NCI-H2171 treated with DMSO at 0.1 percent for 48 hours (cell line): ENCODE results near the gene KCNQ1OT1.
A peak's percentile ranks its signal among the peaks of the same experiment; 100 is the strongest.

Experiments
- DNase-seq: peaks from one replicate; lab custom pipeline; 2025; lab: John Stamatoyannopoulos, UW

Gene KCNQ1OT1

DNA sequence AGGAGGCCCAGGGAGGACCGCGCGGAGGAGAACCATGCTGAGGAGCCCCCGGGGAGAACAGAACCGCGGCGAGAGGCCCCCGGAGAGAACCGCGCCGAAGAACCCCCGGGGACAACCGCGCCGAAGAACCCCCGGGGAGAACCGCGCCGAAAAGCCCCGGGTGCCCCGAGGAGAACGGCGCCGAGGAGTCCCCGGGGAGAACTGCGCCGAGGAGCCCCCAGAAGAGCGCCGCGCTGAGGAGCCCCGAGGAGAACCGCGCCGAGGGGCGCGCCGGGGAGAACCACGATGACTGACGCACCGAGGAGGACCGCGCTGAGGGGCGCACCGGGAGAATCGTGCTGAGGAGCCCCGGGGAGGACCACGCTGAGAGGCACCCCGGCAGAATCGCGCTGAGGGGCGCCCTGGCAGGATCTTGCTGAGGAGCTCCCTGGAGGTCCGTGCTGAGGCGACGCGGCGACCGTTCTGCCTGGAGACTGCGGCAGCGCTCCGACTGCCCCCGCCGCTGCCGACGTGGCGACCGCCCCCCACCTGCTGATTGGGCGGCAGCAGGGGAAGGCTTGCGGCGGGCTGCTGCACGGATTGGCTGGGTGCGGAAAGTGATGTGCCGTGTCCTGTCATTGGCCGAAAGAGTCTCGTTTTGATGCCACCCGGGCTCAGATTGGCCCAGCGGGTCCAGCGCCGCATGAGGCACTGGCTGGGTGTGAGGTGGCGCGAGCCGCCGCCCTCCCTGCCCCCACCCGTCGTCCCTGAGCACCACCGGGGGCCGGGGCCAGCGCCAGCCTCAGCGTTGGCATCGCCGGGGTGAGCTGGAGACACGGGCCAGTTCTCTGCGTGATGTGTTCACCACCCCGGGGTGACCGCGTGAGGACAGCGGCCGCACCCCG is at the start of gene KCNQ1OT1:
TSS of gene KCNQ1OT1 (minus strand) at position 464 of the 884 bp plus-strand sequence.
- DNase-seq = peak; percentile 88

DNA sequence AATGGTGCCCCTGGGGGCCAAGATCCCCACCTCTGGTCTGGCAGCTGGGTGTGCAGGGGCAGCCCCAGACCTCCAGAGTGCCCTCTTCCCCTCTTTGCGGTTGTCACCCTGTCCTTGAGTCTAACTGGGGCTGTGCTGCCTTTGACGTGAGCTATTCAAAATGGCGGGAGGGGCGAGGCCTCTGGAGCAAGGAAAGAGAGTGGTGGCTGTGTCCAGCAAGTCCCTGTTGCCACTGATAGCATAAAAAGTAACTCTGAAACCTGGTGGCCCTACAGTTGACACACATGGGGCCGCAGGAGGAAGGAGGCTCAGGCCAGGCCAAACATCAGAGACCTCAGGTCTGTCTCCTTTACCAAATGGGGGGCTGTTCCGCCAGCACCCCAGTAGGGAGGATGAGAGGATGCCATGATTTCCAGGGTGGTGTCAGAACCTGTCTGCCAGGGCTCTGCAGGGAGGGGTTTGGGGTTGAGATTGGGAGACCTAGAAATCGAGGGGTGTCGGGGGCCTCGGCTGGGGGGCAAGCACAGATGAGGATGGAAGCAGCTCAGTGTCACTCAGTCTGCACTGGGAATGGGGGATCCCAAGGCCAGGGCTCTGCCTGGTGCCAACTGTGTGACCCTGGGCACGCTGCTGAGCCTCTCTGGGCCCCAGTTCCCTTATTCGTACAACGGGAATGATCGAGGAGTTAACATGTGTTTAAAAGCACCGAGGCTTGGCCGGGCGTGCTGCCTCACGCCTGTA is 49.2 kb upstream of the KCNQ1OT1 start:
- no peak for DNase-seq

DNA sequence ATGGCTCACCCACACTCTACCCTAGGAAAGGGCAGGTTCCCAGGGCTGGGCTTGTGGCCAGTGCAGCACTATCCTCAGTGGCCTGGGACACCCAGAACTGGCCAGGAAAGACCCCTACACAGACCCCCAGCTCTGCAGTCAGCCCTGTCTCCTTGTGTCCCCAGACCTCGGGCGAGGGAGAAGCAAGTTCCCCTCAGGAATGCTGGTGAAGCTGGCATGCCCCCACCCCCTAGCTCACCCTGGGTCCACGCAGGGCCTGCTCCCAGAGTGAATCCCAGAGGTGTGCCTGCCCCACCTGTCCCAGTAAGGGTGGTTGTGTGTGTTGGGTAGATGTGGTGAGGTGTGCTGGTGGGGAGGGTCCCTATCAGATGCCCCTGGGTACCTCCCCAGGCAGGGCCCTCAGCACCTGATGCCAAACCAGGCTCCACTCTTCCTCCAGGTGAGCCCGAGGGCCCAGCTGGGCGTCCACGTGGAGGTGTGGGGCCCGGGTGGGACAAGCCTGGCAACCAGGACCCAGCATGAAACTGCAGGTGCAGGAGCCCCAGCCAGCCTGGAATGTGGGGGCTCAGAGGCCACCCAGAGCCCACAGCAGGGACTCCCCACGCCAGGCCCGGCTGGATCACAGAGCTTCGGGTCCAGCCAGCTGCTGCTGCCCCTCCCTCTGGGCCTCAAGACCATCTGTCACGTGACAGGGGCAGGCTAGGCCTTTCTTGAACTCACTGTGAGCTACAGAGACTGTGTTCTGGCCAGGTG is 48.4 kb upstream of the KCNQ1OT1 start:
- DNase-seq = no peak

DNA sequence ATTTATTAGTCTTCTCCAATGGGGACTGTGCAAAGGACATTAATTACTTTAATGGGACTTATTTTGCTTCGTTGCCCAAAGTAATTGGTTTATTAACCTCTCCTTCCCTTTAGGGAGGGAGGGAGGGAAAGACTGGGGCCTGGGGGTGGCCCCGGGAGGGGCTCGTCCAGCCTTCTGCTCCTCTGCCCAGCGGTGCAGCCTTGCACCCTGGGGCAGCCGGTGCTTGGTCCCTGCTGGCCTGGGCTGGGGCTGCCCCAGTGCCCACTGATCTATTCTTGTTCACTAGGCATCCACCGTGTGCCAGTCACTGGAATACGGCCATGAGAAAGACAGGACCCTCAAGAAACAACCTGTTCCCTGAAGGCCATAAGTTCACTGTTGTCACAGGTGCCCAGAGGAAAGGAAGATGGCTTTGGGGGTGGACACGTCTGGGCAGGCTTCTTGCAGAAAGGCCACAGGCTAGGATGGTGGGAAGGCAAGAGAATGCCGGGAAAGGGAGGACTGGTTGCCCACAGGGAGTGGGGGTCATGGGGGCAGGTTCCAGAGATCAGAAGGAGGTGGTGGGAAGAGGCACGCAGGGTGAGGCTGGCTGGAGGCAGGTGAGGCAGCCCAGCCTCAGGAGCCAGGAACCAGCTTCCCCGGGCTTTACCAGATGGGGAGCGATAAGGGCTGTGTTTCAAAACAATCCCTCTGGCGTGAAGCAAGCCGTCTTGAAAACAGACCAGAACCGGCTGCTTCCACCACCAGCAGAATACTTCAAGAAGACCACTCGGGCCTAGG is 47.6 kb upstream of the KCNQ1OT1 start:
- DNase-seq = no peak

DNA sequence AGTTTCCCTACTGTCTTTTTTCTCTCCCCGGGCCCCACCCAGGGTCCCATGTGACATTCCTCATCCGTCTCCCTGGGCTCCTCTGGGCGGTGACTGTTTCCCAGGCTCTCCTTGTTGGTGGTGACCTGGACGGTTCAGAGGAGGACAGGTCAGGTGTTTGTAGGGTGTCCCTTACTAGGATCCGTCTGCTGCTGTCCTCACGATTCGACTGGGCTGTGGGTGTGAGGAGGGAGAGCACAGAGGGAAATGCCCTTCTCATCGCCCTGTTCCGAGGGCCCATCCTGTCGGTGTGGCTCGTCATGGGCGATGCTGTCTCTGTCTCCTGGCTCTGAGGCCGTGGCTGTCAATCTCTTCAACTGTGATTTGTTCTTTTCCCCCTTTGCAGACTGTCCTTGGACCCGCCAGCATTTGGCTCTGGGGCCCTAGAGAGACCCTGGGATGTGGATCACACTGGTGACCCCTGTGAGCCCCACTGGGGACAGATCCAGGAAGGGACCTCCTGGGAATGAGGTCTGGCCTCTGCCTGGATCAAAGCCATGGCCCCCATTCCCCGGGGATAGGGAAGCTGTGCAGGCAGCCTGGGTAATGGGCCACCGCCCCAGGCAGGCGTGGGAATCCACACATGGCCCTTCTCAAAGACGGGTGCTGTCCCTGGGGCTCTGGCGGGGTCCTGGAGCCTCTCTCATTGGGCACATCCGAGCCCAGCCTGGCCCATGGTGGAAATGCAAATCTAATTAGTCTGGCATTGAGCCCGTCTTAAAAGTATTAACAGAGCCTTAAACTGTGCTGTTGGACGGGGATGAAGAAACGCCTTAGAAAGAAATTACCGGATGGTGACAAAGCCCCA is 46.8 kb upstream of the KCNQ1OT1 start:
- no peak for DNase-seq

DNA sequence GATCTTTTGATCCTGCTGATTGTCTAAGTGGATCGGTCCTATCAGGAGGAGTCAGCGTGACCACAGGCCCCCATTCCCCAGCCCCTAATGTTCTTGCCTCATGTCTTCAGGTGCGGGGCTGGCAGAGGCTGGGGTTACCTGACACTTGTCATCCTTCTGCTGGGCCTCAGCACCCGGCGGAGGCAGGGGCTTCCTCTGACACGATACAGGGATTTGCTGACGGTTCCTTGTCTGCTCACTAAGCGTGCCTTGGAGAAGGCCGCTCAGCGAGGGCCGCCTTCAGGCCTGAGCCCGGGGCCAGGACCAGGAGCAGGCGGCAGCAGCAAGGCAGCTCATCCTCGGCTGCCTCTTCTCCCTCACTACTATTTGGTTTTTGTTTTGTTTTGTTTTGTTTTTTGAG is 45.7 kb upstream of the KCNQ1OT1 start:
- no peak for DNase-seq

DNA sequence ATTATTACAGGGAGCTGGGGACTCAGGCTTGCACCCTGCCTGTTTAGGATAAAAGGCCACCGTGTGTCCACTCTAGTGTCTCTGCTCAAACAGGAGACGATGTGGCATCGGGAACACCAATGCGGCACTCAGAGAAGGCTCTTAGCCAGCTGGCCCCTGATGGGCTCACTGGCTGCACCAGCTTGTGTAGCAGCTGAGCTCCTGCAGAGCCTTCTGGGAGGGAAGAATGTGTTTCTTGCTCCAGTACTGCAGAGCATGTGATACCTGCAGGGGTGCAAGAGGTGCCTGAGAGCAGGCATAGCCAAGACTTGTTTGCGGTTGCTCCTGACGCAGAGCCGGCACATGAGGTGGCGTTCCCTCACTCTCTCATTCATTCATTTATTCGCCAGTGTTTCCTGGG is 44.4 kb upstream of the KCNQ1OT1 start:
- no peak for DNase-seq

DNA sequence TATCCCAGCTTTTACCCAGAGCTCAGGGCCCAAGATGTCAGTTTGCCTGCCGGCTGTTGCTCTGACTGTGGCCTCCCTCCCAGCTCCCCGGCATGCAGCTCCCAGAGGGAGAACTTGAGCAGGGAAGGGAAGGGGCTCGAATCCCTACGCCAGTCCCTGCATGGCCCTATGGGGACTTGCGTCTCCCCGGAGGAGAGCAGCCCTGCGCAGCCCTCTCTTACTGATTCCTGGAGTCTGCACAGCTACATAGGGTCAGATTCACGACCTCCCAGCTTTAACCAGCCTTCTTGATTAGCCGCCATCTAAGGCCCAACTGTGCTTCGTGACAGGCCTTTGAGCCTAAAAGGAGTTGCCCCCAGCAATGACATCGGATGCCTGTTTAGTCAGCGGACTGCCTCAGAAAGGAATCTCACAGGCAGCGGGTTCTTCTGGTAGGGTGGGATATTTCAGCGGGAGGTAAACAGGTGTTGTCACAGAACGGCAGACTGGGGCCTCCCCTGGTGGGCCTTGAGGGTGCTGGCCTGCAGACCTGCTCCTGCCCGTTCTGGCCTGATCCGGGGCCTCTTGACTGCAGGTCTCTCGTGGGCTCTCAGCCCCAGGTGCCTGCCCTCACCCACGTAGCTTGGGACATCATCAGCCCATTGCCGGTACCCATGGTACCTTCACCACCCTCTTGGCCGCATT is 43.8 kb upstream of the KCNQ1OT1 start:
- DNase-seq = no peak

DNA sequence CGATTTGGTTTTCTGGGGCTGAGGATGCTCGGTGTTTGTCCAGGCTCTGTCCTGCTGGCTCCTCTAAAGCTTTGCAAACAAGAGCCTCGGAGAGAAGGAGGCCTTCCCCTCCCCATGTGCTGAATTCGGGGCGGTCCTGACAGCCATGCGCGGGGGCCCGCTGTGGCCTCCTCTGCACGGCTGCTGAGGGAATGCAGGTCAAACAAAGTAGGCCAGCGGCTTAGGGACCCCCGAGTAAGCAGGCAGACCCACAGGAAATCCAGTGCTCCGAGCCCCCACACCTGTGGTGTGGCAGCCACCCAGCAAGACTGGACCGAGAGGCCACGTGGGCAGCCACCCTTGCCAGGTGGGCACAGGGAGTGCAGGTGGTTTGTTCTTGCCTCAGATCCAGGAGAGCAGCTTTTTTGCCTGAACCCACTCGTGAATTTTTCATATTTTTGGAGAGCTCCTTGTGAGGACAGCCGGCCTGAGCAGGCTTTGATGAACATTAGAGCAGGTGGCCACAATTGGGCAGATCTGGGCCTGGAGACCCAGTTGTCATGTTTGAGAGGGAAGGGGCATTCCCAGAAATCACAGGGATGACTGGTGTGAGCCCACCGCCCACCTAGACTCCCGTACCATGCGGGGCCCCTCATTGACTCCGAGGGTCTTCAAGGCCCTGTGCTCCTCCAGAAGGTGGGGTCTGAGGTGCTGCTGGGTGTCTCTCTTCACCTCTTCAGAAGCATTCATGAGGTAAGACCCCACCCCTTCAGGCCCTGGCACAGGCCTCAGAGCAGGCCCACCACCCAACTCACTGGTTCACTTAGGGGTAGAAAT is 43.0 kb upstream of the KCNQ1OT1 start:
- no peak for DNase-seq

DNA sequence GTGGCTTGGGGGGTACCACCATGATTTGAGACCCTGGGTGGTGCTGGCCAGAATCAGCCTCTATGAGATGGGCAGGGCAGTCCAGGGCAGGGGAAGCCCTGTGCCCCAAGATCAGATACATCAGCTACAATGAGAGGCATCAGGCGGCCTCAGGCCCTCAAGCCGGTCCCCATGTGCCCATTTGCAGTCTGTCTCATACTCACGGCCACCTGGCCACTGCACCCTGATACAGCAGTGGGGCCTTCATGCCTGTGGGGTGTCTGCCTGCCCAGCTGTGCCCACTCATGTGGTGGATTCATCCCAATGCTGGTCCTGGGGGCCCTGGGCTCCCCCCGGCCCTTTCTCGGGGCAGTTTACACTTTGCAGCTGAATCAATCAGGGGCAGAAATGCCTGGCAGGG is 42.4 kb upstream of the KCNQ1OT1 start:
- DNase-seq = no peak

DNA sequence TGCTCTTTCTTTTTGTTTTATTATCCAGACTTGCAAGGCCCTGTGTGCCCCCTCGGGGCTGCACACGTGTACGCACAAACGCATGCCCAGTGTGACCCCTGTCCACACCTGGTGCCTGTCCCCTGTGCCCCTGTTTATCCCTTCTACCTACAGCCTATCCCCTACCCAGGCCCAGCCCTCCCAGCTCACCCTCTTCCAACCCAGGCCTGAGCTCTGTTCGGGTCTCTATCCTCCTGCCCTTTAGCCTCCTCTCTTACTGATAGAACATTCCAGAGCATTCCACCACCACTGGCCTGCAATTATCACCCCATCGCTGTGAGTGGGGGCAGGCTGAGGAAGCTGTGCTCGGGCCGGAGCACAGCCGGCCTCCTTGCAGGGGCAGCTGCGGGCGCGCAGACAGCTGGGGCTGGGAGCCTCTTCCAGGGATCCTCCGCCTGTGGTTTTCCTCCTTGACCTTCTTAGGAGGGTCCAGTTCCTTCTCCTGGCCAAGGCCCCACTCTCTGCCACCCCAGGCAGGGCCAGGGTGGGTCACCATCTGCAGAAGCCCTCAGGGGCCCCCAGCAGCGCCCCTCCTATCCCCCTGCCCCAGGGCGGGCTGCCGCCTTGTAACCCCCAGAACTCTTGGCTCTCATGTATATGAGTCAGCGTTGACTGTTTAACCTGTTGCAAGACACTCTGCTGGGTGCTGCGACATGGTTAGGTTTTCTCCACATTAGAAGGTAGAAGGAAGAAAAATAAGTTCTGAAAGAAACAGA is 41.8 kb upstream of the KCNQ1OT1 start:
- DNase-seq = no peak

DNA sequence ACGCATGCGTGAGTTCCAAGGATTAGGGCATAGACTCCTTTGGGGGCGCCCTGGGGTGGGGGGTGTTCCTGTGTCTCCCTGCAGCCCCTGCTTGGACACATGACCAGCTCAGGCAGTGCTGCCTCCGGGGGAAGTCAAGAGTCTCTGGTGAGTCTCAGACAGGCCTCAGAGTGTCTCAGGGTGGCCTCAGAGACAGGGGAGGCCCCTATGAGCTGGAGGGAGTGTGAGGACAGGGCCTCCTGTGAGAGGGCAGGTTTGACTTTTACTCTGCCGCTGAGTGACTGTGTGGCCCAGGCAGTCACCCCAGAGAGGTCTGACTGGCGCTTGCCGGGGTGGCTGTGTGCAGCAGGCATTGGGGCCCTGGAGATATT is 41.2 kb upstream of the KCNQ1OT1 start:
- DNase-seq = no peak

DNA sequence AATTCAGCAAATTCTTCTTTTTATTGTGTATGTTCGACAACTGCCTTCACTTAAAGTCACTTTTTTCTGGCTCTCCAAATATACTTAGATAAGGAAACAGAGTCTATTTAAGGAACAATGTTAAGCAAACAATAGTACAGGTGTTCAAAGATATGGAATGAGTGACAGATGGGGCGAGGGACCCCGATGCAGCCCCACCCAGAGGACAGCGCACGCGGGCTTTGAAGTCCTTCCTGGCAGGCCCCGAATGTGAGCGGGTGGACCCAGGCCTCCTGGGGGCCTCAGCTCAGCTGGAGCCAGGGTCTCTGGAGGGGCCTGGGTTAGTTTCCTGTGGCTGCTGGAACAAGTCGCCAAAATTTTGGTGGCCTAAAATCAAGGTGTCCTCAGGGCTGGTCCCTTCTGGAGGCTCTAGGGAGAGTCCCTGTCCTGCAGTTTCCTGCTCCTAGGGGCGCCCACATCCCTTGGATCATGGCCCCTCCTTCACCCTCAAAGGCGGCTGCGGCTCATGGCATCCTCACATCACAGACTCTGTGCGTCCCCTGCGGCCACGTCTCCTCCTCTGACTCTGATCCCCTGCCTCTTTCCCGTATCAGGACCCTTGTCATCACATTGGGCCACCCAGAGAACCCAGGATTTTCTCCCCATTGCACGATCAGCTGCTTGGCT is 40.6 kb upstream of the KCNQ1OT1 start:
- DNase-seq = no peak

DNA sequence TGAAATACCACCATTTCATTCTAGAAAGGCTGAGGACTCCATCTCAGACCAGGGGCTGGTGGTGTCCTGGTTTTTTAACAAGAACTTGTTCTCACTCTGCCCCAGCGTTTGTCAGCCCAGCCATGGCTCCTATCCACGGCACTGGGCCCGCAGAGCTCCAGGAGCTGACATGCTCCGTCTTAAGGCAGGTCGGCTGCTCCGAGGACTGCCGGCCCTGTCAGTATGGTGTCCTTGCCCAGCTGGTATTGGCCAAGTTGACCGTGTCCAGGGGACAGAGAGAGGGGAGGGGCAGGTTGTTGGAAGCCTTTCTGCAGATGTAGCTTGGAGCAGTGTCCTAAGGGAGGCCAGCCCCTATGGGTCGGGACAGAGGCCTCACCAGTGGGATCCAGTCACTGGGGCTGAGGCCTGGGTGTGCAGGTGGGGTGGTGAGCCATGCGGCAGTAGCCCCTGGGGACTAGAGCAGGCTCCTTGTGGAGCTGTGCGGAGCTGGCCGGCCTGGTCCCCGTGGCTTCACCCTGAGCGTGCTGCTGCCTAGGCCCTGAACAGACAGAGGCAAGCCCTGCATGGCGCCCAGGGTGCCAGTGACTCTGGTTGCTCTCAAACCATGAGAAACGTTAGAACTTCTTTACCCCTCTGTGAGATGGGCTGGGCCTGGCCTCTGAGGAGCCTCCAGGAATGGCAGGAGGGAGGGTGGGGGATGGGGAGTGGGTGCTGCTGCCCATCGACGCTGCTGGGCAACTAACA is 39.9 kb upstream of the KCNQ1OT1 start:
- no peak for DNase-seq

DNA sequence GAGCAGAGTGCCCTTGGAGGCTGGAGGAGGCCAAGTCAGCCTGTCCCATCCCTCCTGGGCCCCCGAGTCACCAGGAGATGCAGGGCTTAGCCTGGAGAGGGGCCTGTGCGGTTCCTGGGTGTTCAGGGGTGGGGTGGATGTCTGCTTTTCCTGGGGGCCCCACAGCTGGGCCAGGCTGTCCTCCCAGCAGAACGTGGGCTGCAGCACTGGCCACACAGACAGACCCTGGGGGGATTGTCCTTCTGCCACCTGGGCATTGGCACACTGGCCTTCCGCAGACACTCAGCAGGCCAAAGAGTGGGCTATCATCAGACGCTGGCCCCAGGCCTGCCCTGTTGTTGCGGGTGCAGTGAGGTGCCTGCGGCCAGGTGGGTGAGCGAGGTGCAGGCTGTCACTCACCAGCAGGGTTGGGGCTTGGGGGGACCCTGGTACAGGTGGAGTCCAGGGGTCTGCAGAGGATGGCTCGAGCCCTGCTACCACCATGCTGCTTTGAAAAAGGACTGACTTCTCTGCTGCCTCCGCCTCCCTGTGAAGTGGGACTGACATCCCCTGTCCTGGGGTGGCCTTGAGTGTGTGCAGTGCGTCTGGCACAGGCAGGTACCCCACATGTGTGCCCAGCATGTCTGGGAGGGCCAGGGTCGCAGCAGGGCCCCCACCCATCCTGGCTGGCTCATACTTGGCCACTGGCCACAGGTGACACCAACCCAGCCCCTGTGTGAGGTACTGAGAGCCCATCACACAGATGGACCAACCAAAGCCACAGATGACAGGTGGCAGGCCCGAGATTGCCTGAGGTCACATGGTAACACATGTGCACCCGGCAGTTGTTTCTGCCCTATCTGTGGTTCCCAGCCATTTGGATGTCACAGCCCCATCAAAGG is 39.0 kb upstream of the KCNQ1OT1 start:
- DNase-seq = no peak

DNA sequence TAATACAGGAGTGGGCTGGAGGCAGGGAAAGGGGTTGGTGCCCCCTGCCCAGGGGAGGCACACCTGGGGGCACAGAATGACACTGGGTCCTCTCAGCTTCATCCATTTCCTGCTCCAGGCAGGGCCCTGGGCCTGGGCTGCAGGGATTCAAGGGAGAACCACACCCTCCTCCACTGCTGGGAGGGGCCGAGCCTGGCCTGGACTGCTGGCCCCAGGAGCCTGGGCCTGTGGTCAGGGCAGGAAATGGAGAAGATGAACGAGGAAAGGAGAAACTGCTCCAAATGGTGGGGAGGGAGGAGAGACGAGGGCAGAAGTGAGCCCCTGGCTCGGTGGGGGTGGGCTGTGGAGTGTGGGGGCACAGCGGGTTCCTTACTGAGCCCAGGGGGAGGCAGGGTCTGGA is 38.1 kb upstream of the KCNQ1OT1 start:
- no peak for DNase-seq

DNA sequence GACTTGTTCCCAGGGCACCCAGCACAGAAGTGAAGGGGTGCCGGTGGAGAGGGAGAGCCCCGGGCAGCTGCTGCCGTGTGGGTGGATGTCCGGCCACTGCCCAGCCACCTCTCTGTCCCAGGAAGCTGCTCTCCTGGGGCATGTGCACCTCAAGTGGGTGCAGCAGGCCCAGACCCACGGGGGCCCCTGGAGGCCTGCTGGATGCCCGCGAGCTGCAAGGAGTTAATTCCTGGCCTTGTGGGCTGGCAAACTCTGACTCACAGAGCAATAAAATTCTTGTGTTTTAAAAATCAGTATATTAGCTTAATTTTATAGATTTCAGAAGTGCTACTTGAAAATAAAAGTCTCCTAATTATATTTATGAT is 37.4 kb upstream of the KCNQ1OT1 start:
- DNase-seq = no peak
